SK-N-SH treated with all-trans-retinoic acid at 6 μM for 48 hours (cell line): ENCODE data around the gene APOL2.

ENCODE experiments used
- ARNTL ChIP-seq: fragments of 450-650 bp; formaldehyde crosslinking; IDR thresholded peaks from 2 replicates; pipeline ENCODE4 v1.5.0; 2020; ENCODE audit warnings: low read depth, mild to moderate bottlenecking, moderate library complexity, borderline replicate concordance
- CREB5 ChIP-seq: fragments of 250-450 bp; sonication (Bioruptor Pico); IDR thresholded peaks from 2 replicates; pipeline ENCODE4 v1.5.1; 2020; ENCODE audit warnings: low read depth, mild to moderate bottlenecking, moderate library complexity
- OSR1 ChIP-seq: fragments of 250-450 bp; sonication (Bioruptor Pico); IDR thresholded peaks from 2 replicates; pipeline ENCODE4 v1.8.0; 2022; ENCODE audit warnings: moderate library complexity, mild to moderate bottlenecking, inconsistent platforms
- RARB ChIP-seq: fragments of 250-450 bp; sonication (Bioruptor Pico); IDR thresholded peaks from 2 replicates; pipeline ENCODE4 v1.8.0; 2021; ENCODE audit warnings: mild to moderate bottlenecking, moderate library complexity
- SNAI2 ChIP-seq: fragments of 250-450 bp; sonication (Bioruptor Pico); IDR thresholded peaks from 2 replicates; pipeline ENCODE4 v1.5.0; 2020; ENCODE audit warnings: mild to moderate bottlenecking, moderate library complexity
- TOX ChIP-seq: fragments of 250-450 bp; sonication (Bioruptor Pico); IDR thresholded peaks from 2 replicates; pipeline ENCODE4 v1.8.0; 2021; ENCODE audit warnings: mild to moderate bottlenecking, moderate library complexity, borderline replicate concordance
- ZC3H10 ChIP-seq: fragments of 250-450 bp; sonication (Bioruptor Pico); IDR thresholded peaks from 2 replicates; pipeline ENCODE4 v1.5.1; 2021; ENCODE audit warnings: mild to moderate bottlenecking, moderate library complexity
- ZFP3 ChIP-seq: fragments of 250-450 bp; sonication (Bioruptor Pico); IDR thresholded peaks from 2 replicates; pipeline ENCODE4 v1.5.0; 2020; ENCODE audit warnings: mild to moderate bottlenecking, moderate library complexity
- ZFP30 ChIP-seq: fragments of 450-650 bp; formaldehyde crosslinking; IDR thresholded peaks from 2 replicates; pipeline ENCODE4 v1.5.0; 2022; ENCODE audit warnings: mild to moderate bottlenecking, moderate library complexity
- ZNF70 ChIP-seq: fragments of 450-650 bp; formaldehyde crosslinking; IDR thresholded peaks from 2 replicates; pipeline ENCODE4 v1.5.0; 2020; ENCODE audit warnings: mild to moderate bottlenecking, moderate library complexity
- ZNF8 ChIP-seq: fragments of 450-650 bp; formaldehyde crosslinking; IDR thresholded peaks from 2 replicates; pipeline ENCODE4 v1.5.0; 2020; ENCODE audit warnings: mild to moderate bottlenecking, moderate library complexity
- TF ChIP-seq, protein P1 (sequence below): fragments of 250-450 bp; sonication (Bioruptor Pico); IDR thresholded peaks from 2 replicates; pipeline ENCODE4 v1.8.0; 2021; ENCODE audit warnings: low read depth, mild to moderate bottlenecking, moderate library complexity, borderline replicate concordance
- TF ChIP-seq, protein P2 (sequence below): fragments of 250-450 bp; sonication (Bioruptor Pico); IDR thresholded peaks from 2 replicates; pipeline ENCODE4 v1.5.1; 2021; ENCODE audit warnings: mild to moderate bottlenecking, moderate library complexity
- TF ChIP-seq, protein P3 (sequence below): fragments of 250-450 bp; sonication (Bioruptor Pico); IDR thresholded peaks from 2 replicates; pipeline ENCODE4 v1.8.0; 2020; ENCODE audit warnings: mild to moderate bottlenecking, moderate library complexity, borderline replicate concordance

DNA sequence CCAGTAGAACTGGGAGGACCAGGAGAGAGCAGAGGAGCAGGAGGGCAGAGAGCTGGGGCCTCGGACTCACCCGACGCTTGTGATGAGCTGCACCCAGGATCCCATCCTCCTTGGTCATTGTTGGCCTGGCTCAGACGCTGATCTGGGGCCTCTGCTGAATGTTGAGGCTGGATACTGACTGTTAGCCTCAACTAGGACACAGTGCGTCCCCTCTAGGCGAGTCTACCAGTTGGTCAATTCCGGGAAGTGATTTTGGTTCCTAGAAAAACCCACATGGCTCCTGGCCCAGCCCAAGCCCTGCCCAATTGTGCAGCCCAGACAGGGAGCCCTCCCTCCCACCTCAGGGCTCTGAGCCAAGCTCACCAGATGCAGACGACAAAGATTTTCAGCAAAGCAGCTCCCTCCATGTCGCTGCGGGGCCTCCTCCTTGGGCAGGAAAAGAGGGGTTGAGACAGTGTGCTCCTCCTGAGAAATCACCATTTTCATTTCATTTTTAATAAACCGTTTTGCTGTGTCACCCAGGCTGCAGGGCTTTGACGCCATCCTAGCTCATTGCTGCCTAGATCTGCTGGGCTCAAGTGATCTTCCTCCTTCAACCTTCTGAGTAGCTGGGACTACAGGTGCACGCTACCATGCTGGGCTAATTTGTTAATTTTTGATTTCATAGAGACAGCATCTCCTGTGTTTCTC is 37.6 kb downstream of the APOL2 start, which contains the start of gene APOL4:
- TF ChIP-seq ZFP3 (CRISPR knock-in tag) (no peak), SNAI2 (no peak), ZNF8 (CRISPR knock-in tag) (no peak), ZFP30 (CRISPR knock-in tag) (no peak), RARB (CRISPR knock-in tag) (no peak), CREB5 (CRISPR knock-in tag) (no peak), ARNTL (CRISPR knock-in tag) (no peak), TOX (CRISPR knock-in tag) (no peak), ZC3H10 (no peak), OSR1 (CRISPR knock-in tag) (no peak), ZNF70 (CRISPR knock-in tag) (no peak)
- TF ChIP-seq, protein P1, sequence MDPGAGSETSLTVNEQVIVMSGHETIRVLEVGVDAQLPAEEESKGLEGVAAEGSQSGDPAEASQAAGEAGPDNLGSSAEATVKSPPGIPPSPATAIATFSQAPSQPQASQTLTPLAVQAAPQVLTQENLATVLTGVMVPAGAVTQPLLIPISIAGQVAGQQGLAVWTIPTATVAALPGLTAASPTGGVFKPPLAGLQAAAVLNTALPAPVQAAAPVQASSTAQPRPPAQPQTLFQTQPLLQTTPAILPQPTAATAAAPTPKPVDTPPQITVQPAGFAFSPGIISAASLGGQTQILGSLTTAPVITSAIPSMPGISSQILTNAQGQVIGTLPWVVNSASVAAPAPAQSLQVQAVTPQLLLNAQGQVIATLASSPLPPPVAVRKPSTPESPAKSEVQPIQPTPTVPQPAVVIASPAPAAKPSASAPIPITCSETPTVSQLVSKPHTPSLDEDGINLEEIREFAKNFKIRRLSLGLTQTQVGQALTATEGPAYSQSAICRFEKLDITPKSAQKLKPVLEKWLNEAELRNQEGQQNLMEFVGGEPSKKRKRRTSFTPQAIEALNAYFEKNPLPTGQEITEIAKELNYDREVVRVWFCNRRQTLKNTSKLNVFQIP (CRISPR knock-in tag), result no peak
- TF ChIP-seq, protein P2, sequence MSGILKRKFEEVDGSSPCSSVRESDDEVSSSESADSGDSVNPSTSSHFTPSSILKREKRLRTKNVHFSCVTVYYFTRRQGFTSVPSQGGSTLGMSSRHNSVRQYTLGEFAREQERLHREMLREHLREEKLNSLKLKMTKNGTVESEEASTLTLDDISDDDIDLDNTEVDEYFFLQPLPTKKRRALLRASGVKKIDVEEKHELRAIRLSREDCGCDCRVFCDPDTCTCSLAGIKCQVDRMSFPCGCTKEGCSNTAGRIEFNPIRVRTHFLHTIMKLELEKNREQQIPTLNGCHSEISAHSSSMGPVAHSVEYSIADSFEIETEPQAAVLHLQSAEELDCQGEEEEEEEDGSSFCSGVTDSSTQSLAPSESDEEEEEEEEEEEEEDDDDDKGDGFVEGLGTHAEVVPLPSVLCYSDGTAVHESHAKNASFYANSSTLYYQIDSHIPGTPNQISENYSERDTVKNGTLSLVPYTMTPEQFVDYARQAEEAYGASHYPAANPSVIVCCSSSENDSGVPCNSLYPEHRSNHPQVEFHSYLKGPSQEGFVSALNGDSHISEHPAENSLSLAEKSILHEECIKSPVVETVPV (CRISPR knock-in tag), result no peak
- TF ChIP-seq, protein P3, sequence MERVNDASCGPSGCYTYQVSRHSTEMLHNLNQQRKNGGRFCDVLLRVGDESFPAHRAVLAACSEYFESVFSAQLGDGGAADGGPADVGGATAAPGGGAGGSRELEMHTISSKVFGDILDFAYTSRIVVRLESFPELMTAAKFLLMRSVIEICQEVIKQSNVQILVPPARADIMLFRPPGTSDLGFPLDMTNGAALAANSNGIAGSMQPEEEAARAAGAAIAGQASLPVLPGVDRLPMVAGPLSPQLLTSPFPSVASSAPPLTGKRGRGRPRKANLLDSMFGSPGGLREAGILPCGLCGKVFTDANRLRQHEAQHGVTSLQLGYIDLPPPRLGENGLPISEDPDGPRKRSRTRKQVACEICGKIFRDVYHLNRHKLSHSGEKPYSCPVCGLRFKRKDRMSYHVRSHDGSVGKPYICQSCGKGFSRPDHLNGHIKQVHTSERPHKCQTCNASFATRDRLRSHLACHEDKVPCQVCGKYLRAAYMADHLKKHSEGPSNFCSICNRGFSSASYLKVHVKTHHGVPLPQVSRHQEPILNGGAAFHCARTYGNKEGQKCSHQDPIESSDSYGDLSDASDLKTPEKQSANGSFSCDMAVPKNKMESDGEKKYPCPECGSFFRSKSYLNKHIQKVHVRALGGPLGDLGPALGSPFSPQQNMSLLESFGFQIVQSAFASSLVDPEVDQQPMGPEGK, result no peak
